Measurements from ENCODE around the gene KCNK1.

KCNK1 gene

GRCh38 chr1:233657466-233657865 is 43.6 kb downstream of the KCNK1 start:
- Histone ChIP-seq H3K9me3 (ENCODE audit: insufficient read depth, low read length, severe bottlenecking) (no peaks in the 10 kb centered on the region), H3K9ac (ENCODE audit: low read depth, low read length) (no peak overlapping the region), H3K27me3 (ENCODE audit: insufficient read depth, low read length, poor library complexity) (no peaks in the 10 kb centered on the region), H3K36me3 (ENCODE audit: insufficient read depth, low read length) (no peaks in the 10 kb centered on the region), H3K79me2 (ENCODE audit: insufficient read depth, low read length) (no peaks in the 10 kb centered on the region), H2AFZ (ENCODE audit: low read depth, low read length) (no peak overlapping the region), H3K4me3 (ENCODE audit: low read depth in 1 of 2, low read length in 2 of 2) (no peak overlapping the region), H3K27ac (ENCODE audit: low read length) (no peak overlapping the region), H3K4me2 (ENCODE audit: insufficient read depth, low read length) (no peak overlapping the region), H4K20me1 (ENCODE audit: insufficient read depth, low read length) (no peaks in the 10 kb centered on the region), H3K4me1 (ENCODE audit: insufficient read depth, low read length) (no peaks in the 10 kb centered on the region)
- TF ChIP-seq EZH2 (IDR thresholded peaks at IDR 0.05; ENCODE audit: borderline replicate concordance, low read depth, low read length, severe bottlenecking) (no peak), CTCF (IDR thresholded peaks at IDR 0.05; ENCODE audit: borderline replicate concordance, extremely low read depth, low read length, poor library complexity, severe bottlenecking) (no peak)
- no peak for DNase-seq
- no peak for ATAC-seq (ENCODE audit: insufficient read depth, low read depth)

- no peaks in the 10 kb centered on the region for H3K9me3 ChIP-seq (ENCODE audit: insufficient read depth, low read length, severe bottlenecking)
- H3K27ac ChIP-seq (ENCODE audit: low read length): no peak overlapping the region
- H3K9ac ChIP-seq (ENCODE audit: low read depth, low read length): no peak overlapping the region
- H3K27me3 ChIP-seq (ENCODE audit: insufficient read depth, low read length, poor library complexity): no peaks in the 10 kb centered on the region
- DNase-seq: no peak
- no peaks in the 10 kb centered on the region for H3K36me3 ChIP-seq (ENCODE audit: insufficient read depth, low read length)
- no peak overlapping the region for H2AFZ ChIP-seq (ENCODE audit: low read depth, low read length)
- H3K79me2 ChIP-seq (ENCODE audit: insufficient read depth, low read length): no peaks in the 10 kb centered on the region
- no peaks in the 10 kb centered on the region for H3K4me1 ChIP-seq (ENCODE audit: insufficient read depth, low read length)
- H3K4me3 ChIP-seq (ENCODE audit: low read depth in 1 of 2, low read length in 2 of 2): no peak overlapping the region
- H4K20me1 ChIP-seq (ENCODE audit: insufficient read depth, low read length): no peaks in the 10 kb centered on the region
- TF ChIP-seq EZH2 (IDR thresholded peaks at IDR 0.05; ENCODE audit: borderline replicate concordance, low read depth, low read length, severe bottlenecking) (no peak), CTCF (IDR thresholded peaks at IDR 0.05; ENCODE audit: borderline replicate concordance, extremely low read depth, low read length, poor library complexity, severe bottlenecking) (no peak)
- ATAC-seq (ENCODE audit: insufficient read depth, low read depth): no peak
- H3K4me2 ChIP-seq (ENCODE audit: insufficient read depth, low read length): no peak overlapping the region
Measured at GRCh38 chr1:233659495-233659894, 45.6 kb downstream of the KCNK1 start.

GRCh38 chr1:233661376-233662159 is 47.7 kb downstream of the KCNK1 start:
- no peaks in the 10 kb centered on the region for H3K27me3 ChIP-seq (ENCODE audit: insufficient read depth, low read length, poor library complexity)
- DNase-seq (no peak), ATAC-seq (ENCODE audit: insufficient read depth, low read depth) (no peak)
- H3K4me2 ChIP-seq (ENCODE audit: insufficient read depth, low read length): no peak overlapping the region
- H3K9ac ChIP-seq (ENCODE audit: low read depth, low read length): no peak overlapping the region
- H4K20me1 ChIP-seq (ENCODE audit: insufficient read depth, low read length): no peaks in the 10 kb centered on the region
- no peak for TF ChIP-seq EZH2 (IDR thresholded peaks at IDR 0.05; ENCODE audit: borderline replicate concordance, low read depth, low read length, severe bottlenecking)
- no peak for TF ChIP-seq CTCF (IDR thresholded peaks at IDR 0.05; ENCODE audit: borderline replicate concordance, extremely low read depth, low read length, poor library complexity, severe bottlenecking)
- no peak overlapping the region for H3K4me3 ChIP-seq (ENCODE audit: low read depth in 1 of 2, low read length in 2 of 2)
- H2AFZ ChIP-seq (ENCODE audit: low read depth, low read length): no peak overlapping the region
- no peaks in the 10 kb centered on the region for H3K79me2 ChIP-seq (ENCODE audit: insufficient read depth, low read length)
- H3K4me1 ChIP-seq (ENCODE audit: insufficient read depth, low read length): no peaks in the 10 kb centered on the region
- H3K36me3 ChIP-seq (ENCODE audit: insufficient read depth, low read length): no peaks in the 10 kb centered on the region
- no peaks in the 10 kb centered on the region for H3K9me3 ChIP-seq (ENCODE audit: insufficient read depth, low read length, severe bottlenecking)
- H3K27ac ChIP-seq (ENCODE audit: low read length): no peak overlapping the region

Data from DND-41 (cell line).